ENCODE data around the gene RAPH1.

DNA sequence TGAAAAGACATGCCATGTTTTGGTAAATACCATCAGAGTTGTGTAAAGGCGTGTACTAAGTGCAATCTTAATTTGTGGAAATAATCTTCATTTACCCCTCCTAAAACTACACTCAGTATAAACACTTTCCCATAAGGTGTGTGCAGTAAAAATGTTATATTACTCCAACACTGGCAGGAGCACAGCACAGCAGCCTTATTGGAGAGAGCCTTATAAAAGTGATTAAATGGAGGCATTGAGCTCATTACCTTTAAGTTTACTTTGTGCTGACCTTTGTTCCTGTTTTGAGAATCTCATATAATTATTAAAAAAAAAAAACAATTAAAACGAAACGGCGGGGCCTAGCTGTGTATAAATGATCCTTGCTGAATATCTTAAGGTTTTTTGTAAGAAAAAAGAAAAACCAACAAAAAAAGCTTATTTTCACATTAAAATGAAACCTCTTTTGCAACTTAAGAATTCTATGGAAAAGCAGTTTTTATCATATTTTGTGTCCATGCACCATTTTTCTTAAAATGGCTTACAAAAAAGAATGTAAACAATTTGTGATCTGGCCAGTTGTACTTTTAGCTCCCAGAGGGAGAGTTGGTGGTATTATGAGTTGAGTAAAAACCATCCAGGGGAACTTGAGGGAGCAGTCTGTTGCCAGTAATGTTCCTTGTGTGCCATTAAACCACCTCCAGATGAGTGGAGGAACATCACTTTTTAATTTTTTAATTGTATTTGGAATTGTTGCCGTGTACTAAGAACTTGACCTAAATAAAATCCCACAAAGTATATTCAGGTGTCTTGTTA, 103.5 kb downstream of the RAPH1 start:
- TF ChIP-seq GATA2 (IDR thresholded peaks at IDR 0.05; ENCODE audit: low read depth, low read length): no peak
- no peak for TF ChIP-seq GATA3 (IDR thresholded peaks at IDR 0.05; ENCODE audit: low read depth, low read length)
